ENCODE results near the gene SOST. TPM values are rescaled to one million over a fixed set of nuclear protein-coding genes. Genes with fewer than 3 reads are reported as not detected.

SOST gene
- total and polyA plus RNA-seq, 2 donors, result 0.14 to 0.30 TPM

GRCh38 chr17:43769426-43769825 is 10.8 kb upstream of the SOST start:
- no peak for DNase-seq (ENCODE audit: low read depth in 6 of 9, low spot score in 9 of 9)
- Histone ChIP-seq H3K27me3 (ENCODE audit: control insufficient read depth in 2 of 2, insufficient read depth in 1 of 2, low read length in 1 of 2) (no peaks in the 10 kb centered on the region), H3K9me3 (ENCODE audit: control insufficient read depth in 2 of 2, insufficient read depth in 1 of 2, low read length in 1 of 2) (no peaks in the 10 kb centered on the region), H3K4me1 (ENCODE audit: control insufficient read depth in 2 of 2, insufficient read depth in 2 of 2, low read length in 2 of 2) (peaks cover 0 to 5% of the 10 kb centered on the region in 2 donors), H3K27ac (ENCODE audit: low read depth in 1 of 2, low read length in 1 of 2) (no peak overlapping the region), H3K4me3 (ENCODE audit: low read length in 2 of 2) (no peak overlapping the region), H3K36me3 (ENCODE audit: control insufficient read depth in 2 of 2, insufficient read depth in 2 of 2, low read length in 1 of 2) (peaks cover 2 to 4% of the 10 kb centered on the region in 2 donors)
- 98% methylated on average over 16 of the region's 16 CpGs for WGBS

- peaks cover 0 to 5% of the 10 kb centered on the region in 2 donors for H3K4me1 ChIP-seq (ENCODE audit: control insufficient read depth in 2 of 2, insufficient read depth in 2 of 2, low read length in 2 of 2)
- H3K27ac ChIP-seq (ENCODE audit: low read depth in 1 of 2, low read length in 1 of 2), result no peak overlapping the region
- 95% methylated on average over 7 of the region's 7 CpGs for WGBS
- no peaks in the 10 kb centered on the region for H3K27me3 ChIP-seq (ENCODE audit: control insufficient read depth in 2 of 2, insufficient read depth in 1 of 2, low read length in 1 of 2)
- no peak overlapping the region for H3K4me3 ChIP-seq (ENCODE audit: low read length in 2 of 2)
- H3K36me3 ChIP-seq (ENCODE audit: control insufficient read depth in 2 of 2, insufficient read depth in 2 of 2, low read length in 1 of 2), result peaks cover 2 to 4% of the 10 kb centered on the region in 2 donors
- no peak for DNase-seq (ENCODE audit: low read depth in 6 of 9, low spot score in 9 of 9)
- no peaks in the 10 kb centered on the region for H3K9me3 ChIP-seq (ENCODE audit: control insufficient read depth in 2 of 2, insufficient read depth in 1 of 2, low read length in 1 of 2)
Measured at GRCh38 chr17:43768943-43769342, 10.4 kb upstream of the SOST start.

DNA sequence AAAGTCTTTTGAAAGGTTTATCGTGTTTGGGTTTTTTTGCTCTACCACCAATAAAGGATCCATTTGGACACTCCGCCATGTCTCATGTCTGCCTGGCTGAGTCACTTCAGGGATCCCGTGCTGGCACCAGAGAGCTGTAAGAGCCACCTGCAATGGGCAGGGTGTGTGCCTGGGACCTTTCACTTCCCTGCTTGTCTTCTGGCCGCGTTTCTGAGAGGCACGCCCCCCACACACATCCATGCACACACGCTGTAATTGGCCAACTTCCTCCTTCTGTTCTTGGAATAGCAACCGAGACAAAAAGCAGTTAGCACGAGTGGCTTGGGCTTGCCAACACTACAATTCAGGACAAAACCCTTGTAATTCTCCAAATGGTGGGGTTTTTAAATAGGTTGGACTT is 9.8 kb upstream of the SOST start:
- H3K27ac ChIP-seq (ENCODE audit: low read depth in 1 of 2, low read length in 1 of 2), result no peak overlapping the region
- peak in 1 of 9 donors; percentile 16 for DNase-seq (ENCODE audit: low read depth in 6 of 9, low spot score in 9 of 9)
- peaks cover 2 to 4% of the 10 kb centered on the region in 2 donors for H3K36me3 ChIP-seq (ENCODE audit: control insufficient read depth in 2 of 2, insufficient read depth in 2 of 2, low read length in 1 of 2)
- no peaks in the 10 kb centered on the region for H3K27me3 ChIP-seq (ENCODE audit: control insufficient read depth in 2 of 2, insufficient read depth in 1 of 2, low read length in 1 of 2)
- H3K4me1 ChIP-seq (ENCODE audit: control insufficient read depth in 2 of 2, insufficient read depth in 2 of 2, low read length in 2 of 2), result peaks cover 0 to 3% of the 10 kb centered on the region in 2 donors
- H3K9me3 ChIP-seq (ENCODE audit: control insufficient read depth in 2 of 2, insufficient read depth in 1 of 2, low read length in 1 of 2), result no peaks in the 10 kb centered on the region
- 23% methylated on average over 9 of the region's 9 CpGs for WGBS
- no peak overlapping the region for H3K4me3 ChIP-seq (ENCODE audit: low read length in 2 of 2)

DNA sequence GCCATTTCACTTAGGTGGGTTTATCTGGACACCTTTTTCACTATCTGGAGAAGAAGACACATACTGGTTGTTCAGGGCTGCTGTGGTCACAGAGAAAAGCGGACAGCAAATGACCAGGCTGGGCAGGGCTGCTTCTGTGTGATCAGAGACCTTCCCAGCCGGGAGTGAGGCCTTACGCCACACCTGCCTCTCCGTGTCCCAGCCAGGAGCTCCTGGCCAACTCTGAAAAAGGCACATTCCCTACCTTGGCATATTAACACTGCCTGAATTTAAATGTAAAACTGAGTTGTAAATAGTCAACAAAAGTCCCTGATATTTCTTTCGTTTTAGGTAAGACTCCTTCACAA is 9.1 kb upstream of the SOST start:
- Histone ChIP-seq H3K36me3 (ENCODE audit: control insufficient read depth in 2 of 2, insufficient read depth in 2 of 2, low read length in 1 of 2) (peaks cover 2 to 4% of the 10 kb centered on the region in 2 donors), H3K4me3 (ENCODE audit: low read length in 2 of 2) (no peak overlapping the region), H3K9me3 (ENCODE audit: control insufficient read depth in 2 of 2, insufficient read depth in 1 of 2, low read length in 1 of 2) (no peaks in the 10 kb centered on the region), H3K27ac (ENCODE audit: low read depth in 1 of 2, low read length in 1 of 2) (no peak overlapping the region), H3K4me1 (ENCODE audit: control insufficient read depth in 2 of 2, insufficient read depth in 2 of 2, low read length in 2 of 2) (no peaks in the 10 kb centered on the region), H3K27me3 (ENCODE audit: control insufficient read depth in 2 of 2, insufficient read depth in 1 of 2, low read length in 1 of 2) (no peaks in the 10 kb centered on the region)
- DNase-seq (ENCODE audit: low read depth in 6 of 9, low spot score in 9 of 9), result no peak
- 86% methylated on average over 5 of the region's 5 CpGs for WGBS

DNA sequence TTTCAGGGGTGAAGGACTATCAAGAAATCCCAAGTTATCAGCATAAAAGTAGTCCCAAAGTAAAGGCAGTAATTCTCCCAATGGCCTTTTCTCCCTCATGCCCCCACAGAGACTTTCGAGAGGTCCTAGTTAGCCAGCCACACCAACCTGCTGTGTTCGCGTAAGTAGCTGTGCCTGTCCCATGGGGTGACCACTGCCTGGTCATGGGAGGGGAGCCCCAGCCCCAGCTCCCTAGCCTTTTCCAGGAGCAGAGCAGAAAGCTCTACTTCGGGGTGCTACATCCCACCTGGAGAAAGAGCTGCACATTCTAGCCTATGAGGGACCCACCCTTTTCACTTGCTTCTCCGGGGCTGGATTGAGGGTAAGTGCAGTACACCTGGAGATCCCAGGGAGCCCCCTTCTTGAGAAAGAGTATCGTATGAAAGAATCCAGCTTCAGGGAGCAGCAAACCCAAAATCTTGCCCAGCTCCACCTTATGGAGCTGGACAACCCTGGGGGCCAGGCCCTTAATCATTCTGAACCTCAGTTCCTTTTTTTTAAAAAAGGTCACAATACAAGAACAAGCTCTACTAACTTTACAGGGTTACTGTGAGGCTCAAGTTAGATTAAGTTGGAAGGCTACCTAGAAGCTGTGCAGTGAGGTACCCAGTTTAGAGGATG is 8.6 kb upstream of the SOST start:
- no peak for DNase-seq (ENCODE audit: low read depth in 6 of 9, low spot score in 9 of 9)
- Histone ChIP-seq H3K9me3 (ENCODE audit: control insufficient read depth in 2 of 2, insufficient read depth in 1 of 2, low read length in 1 of 2) (no peaks in the 10 kb centered on the region), H3K4me3 (ENCODE audit: low read length in 2 of 2) (no peak overlapping the region), H3K27ac (ENCODE audit: low read depth in 1 of 2, low read length in 1 of 2) (no peak overlapping the region), H3K36me3 (ENCODE audit: control insufficient read depth in 2 of 2, insufficient read depth in 2 of 2, low read length in 1 of 2) (peaks cover 2 to 4% of the 10 kb centered on the region in 2 donors), H3K27me3 (ENCODE audit: control insufficient read depth in 2 of 2, insufficient read depth in 1 of 2, low read length in 1 of 2) (no peaks in the 10 kb centered on the region), H3K4me1 (ENCODE audit: control insufficient read depth in 2 of 2, insufficient read depth in 2 of 2, low read length in 2 of 2) (no peaks in the 10 kb centered on the region)
- WGBS, result 88% methylated on average over 6 of the region's 6 CpGs

DNA sequence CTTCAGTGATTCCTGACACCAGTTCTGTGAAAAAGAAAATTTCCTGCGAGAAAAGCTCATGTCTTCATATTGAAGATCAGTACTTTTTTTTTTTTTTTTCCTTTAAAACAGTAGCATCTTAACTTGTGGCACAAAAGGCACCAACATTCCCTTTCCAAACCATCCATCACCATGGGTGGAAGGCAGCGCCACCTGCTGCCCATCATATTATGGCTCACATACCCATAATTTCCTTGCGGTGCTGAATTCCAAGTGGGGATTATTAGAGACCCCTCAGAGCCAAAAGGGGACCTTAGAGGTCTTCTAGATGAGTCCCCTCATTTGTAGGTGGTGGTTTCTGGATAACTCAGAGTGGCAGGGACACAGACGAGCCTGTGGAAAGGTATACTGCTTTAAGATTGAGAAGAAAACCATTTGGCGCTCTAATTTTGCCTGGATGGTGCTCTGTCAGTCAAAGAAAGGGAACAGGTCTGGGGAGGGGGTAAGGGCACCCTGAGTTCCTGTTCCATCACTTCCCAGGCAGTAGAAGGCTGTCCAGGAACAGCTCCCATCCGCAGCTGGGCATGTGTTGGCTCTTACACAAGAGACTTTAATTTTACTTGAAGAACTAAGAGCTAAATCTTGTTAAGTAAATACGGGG is 7.9 kb upstream of the SOST start:
- Histone ChIP-seq H3K36me3 (ENCODE audit: control insufficient read depth in 2 of 2, insufficient read depth in 2 of 2, low read length in 1 of 2) (peaks cover 2 to 4% of the 10 kb centered on the region in 2 donors), H3K4me1 (ENCODE audit: control insufficient read depth in 2 of 2, insufficient read depth in 2 of 2, low read length in 2 of 2) (no peaks in the 10 kb centered on the region), H3K9me3 (ENCODE audit: control insufficient read depth in 2 of 2, insufficient read depth in 1 of 2, low read length in 1 of 2) (no peaks in the 10 kb centered on the region), H3K27me3 (ENCODE audit: control insufficient read depth in 2 of 2, insufficient read depth in 1 of 2, low read length in 1 of 2) (no peaks in the 10 kb centered on the region), H3K27ac (ENCODE audit: low read depth in 1 of 2, low read length in 1 of 2) (no peak overlapping the region), H3K4me3 (ENCODE audit: low read length in 2 of 2) (no peak overlapping the region)
- peak in 3 of 9 donors; percentile 30 to 50 (median 35) for DNase-seq (ENCODE audit: low read depth in 6 of 9, low spot score in 9 of 9)
- 82% methylated on average over 7 of the region's 7 CpGs for WGBS

- H3K4me3 ChIP-seq (ENCODE audit: low read length in 2 of 2), result no peak overlapping the region
- H3K4me1 ChIP-seq (ENCODE audit: control insufficient read depth in 2 of 2, insufficient read depth in 2 of 2, low read length in 2 of 2), result no peaks in the 10 kb centered on the region
- peak; percentile 62 to 90 (median 81) for DNase-seq (ENCODE audit: low read depth in 6 of 9, low spot score in 9 of 9)
- H3K27ac ChIP-seq (ENCODE audit: low read depth in 1 of 2, low read length in 1 of 2), result no peak overlapping the region
- no peaks in the 10 kb centered on the region for H3K36me3 ChIP-seq (ENCODE audit: control insufficient read depth in 2 of 2, insufficient read depth in 2 of 2, low read length in 1 of 2)
- WGBS, result 21% methylated on average over 10 of the region's 10 CpGs
- peaks cover 14 to 36% of the 10 kb centered on the region in 2 donors for H3K27me3 ChIP-seq (ENCODE audit: control insufficient read depth in 2 of 2, insufficient read depth in 1 of 2, low read length in 1 of 2)
- H3K9me3 ChIP-seq (ENCODE audit: control insufficient read depth in 2 of 2, insufficient read depth in 1 of 2, low read length in 1 of 2), result no peaks in the 10 kb centered on the region
Measured at GRCh38 chr17:43760254-43760852, 1.8 kb upstream of the SOST start.

GRCh38 chr17:43759836-43760235 is 1.2 kb upstream of the SOST start:
- WGBS, result 93% methylated on average over 7 of the region's 7 CpGs
- H3K27me3 ChIP-seq (ENCODE audit: control insufficient read depth in 2 of 2, insufficient read depth in 1 of 2, low read length in 1 of 2), result peaks cover 19 to 41% of the 10 kb centered on the region in 2 donors
- no peak overlapping the region for H3K27ac ChIP-seq (ENCODE audit: low read depth in 1 of 2, low read length in 1 of 2)
- no peaks in the 10 kb centered on the region for H3K4me1 ChIP-seq (ENCODE audit: control insufficient read depth in 2 of 2, insufficient read depth in 2 of 2, low read length in 2 of 2)
- H3K9me3 ChIP-seq (ENCODE audit: control insufficient read depth in 2 of 2, insufficient read depth in 1 of 2, low read length in 1 of 2), result no peaks in the 10 kb centered on the region
- no peaks in the 10 kb centered on the region for H3K36me3 ChIP-seq (ENCODE audit: control insufficient read depth in 2 of 2, insufficient read depth in 2 of 2, low read length in 1 of 2)
- no peak overlapping the region for H3K4me3 ChIP-seq (ENCODE audit: low read length in 2 of 2)
- no peak for DNase-seq (ENCODE audit: low read depth in 6 of 9, low spot score in 9 of 9)

- 87% methylated on average over 6 of the region's 6 CpGs for WGBS
- Histone ChIP-seq H3K4me1 (ENCODE audit: control insufficient read depth in 2 of 2, insufficient read depth in 2 of 2, low read length in 2 of 2) (no peaks in the 10 kb centered on the region), H3K27me3 (ENCODE audit: control insufficient read depth in 2 of 2, insufficient read depth in 1 of 2, low read length in 1 of 2) (peaks cover 30 to 55% of the 10 kb centered on the region in 2 donors), H3K27ac (ENCODE audit: low read depth in 1 of 2, low read length in 1 of 2) (no peak overlapping the region), H3K4me3 (ENCODE audit: low read length in 2 of 2) (no peak overlapping the region), H3K36me3 (ENCODE audit: control insufficient read depth in 2 of 2, insufficient read depth in 2 of 2, low read length in 1 of 2) (no peaks in the 10 kb centered on the region), H3K9me3 (ENCODE audit: control insufficient read depth in 2 of 2, insufficient read depth in 1 of 2, low read length in 1 of 2) (no peaks in the 10 kb centered on the region)
- no peak for DNase-seq (ENCODE audit: low read depth in 6 of 9, low spot score in 9 of 9)
Measured at GRCh38 chr17:43758086-43758485, 505 bp downstream of the SOST start.

Measured in thymus (tissue), 11 donors.